K562 (cell line): ENCODE results near the gene MTERF4. TPM values are rescaled to one million over a fixed set of nuclear protein-coding genes. Genes with fewer than 3 reads are reported as not detected.

Experiments used
- DDX20 ChIP-seq: fragments of 450-650 bp; IDR thresholded peaks from 2 replicates; pipeline ENCODE4 v1.6.1; 2016; ENCODE audit warnings: missing genetic modification characterization, low read depth, mild to moderate bottlenecking, missing compliant biosample characterization, moderate library complexity
- FOXA1 ChIP-seq: fragments of 450-650 bp; IDR thresholded peaks from 2 replicates; pipeline ENCODE4 v1.6.1; 2016; ENCODE audit warnings: mild to moderate bottlenecking, borderline replicate concordance
- JUN ChIP-seq, 2 experiments: sonication (generic) in 1 of 2; formaldehyde crosslinking in 1 of 2; IDR thresholded peaks; 2 replicates each; pipeline versions ENCODE4 v1.6.1 to v1.8.0; 2012 to 2022; ENCODE audit warnings: borderline replicate concordance in 2 of 2, mild to moderate bottlenecking in 2 of 2, improper control_type of control experiment in 1 of 2, low read depth in 1 of 2, low read length in 1 of 2, missing genetic modification reagents in 1 of 2
- SMAD4 ChIP-seq: fragments of 250-450 bp; sonication (Bioruptor Pico); conservative IDR thresholded peaks from 2 replicates; pipeline ENCODE4 v1.8.0; 2021; ENCODE audit warnings: inconsistent platforms, mild to moderate bottlenecking, moderate library complexity
- ZKSCAN1 ChIP-seq: fragments of 150-350 bp; IDR thresholded peaks from 2 replicates; pipeline ENCODE4 v1.6.1; 2016; ENCODE audit warnings: low read depth, low read length
- ZNF175 ChIP-seq: fragments of 200-800 bp; sonication (Bioruptor generic); IDR thresholded peaks from 2 replicates; pipeline ENCODE4 v1.6.1; 2016; ENCODE audit warnings: low read depth, mild to moderate bottlenecking, missing genetic modification characterization, missing compliant biosample characterization
- ZNF324 ChIP-seq: fragments of 250-450 bp; sonication (Bioruptor Pico); IDR thresholded peaks from 2 replicates; pipeline ENCODE4 v1.4.0; 2020; ENCODE audit warnings: mild to moderate bottlenecking
- ZNF561 ChIP-seq: fragments of 450-650 bp; formaldehyde crosslinking; conservative IDR thresholded peaks from 2 replicates; pipeline ENCODE4 v1.4.0; 2020; ENCODE audit warnings: mild to moderate bottlenecking, moderate library complexity
- polyA plus RNA-seq, 8 experiments: library from polyadenylated mRNA; depleted of rRNA in 4 of 8; stranded (reverse) in 5 of 8; unstranded in 3 of 8; fragments of >200 nt; fragmentation: Nextera tagmentation in 2 of 8; fragmentation: Illumina TruSeq in 1 of 8; extraction: Ambion mirVana in 2 of 8; extraction: Trizol in 1 of 8; gene quantifications; 2 replicates each; pipeline versions ENCODE4 v1.2.1 to v1.2.3, GENCODE V29; 2011 to 2014; ENCODE audit warnings: inconsistent platforms in 1 of 8, missing spikeins in 1 of 8
- total RNA-seq, 7 experiments: library from RNA; depleted of rRNA in 6 of 7; stranded (reverse); fragments of >200 nt in 6 of 7; fragmentation: Illumina TruSeq in 2 of 7; extraction: Trizol in 2 of 7; gene quantifications; 2 replicates each; pipeline versions ENCODE4 v1.2.1 to v1.2.3, GENCODE V29; 2011 to 2021; ENCODE audit warnings: low replicate concordance in 1 of 7
- TF ChIP-seq, protein P1 (sequence below): fragments of 450-650 bp; IDR thresholded peaks from 2 replicates; pipeline ENCODE4 v1.6.1; 2016; ENCODE audit warnings: antibody characterized with exemption
- TF ChIP-seq, protein P2 (sequence below): fragments of 200-400 bp; formaldehyde crosslinking; IDR thresholded peaks from 2 replicates; pipeline ENCODE4 v1.6.1; 2017; ENCODE audit warnings: mild to moderate bottlenecking, low read depth, low read length, moderate library complexity
- TF ChIP-seq, protein P3 (sequence below), 2 experiments: fragments of 450-650 bp; formaldehyde crosslinking in 1 of 2; IDR thresholded peaks; 2 replicates each; pipeline versions ENCODE4 v1.4.0 to v1.6.1; 2014 to 2020; ENCODE audit warnings: mild to moderate bottlenecking in 2 of 2, borderline replicate concordance in 1 of 2, low read depth in 1 of 2
- TF ChIP-seq, protein P4 (sequence below): sonication (generic); formaldehyde crosslinking; IDR thresholded peaks from 2 replicates; pipeline ENCODE4 v1.8.1; 2022; ENCODE audit warnings: missing genetic modification reagents

MTERF4 gene
- total and polyA plus RNA-seq, 9 of the 15 experiments (the other 6 are each of a cell fraction or from before 2014, with no cell fraction given): 15.3 to 29.6 (median 21.2) TPM

DNA sequence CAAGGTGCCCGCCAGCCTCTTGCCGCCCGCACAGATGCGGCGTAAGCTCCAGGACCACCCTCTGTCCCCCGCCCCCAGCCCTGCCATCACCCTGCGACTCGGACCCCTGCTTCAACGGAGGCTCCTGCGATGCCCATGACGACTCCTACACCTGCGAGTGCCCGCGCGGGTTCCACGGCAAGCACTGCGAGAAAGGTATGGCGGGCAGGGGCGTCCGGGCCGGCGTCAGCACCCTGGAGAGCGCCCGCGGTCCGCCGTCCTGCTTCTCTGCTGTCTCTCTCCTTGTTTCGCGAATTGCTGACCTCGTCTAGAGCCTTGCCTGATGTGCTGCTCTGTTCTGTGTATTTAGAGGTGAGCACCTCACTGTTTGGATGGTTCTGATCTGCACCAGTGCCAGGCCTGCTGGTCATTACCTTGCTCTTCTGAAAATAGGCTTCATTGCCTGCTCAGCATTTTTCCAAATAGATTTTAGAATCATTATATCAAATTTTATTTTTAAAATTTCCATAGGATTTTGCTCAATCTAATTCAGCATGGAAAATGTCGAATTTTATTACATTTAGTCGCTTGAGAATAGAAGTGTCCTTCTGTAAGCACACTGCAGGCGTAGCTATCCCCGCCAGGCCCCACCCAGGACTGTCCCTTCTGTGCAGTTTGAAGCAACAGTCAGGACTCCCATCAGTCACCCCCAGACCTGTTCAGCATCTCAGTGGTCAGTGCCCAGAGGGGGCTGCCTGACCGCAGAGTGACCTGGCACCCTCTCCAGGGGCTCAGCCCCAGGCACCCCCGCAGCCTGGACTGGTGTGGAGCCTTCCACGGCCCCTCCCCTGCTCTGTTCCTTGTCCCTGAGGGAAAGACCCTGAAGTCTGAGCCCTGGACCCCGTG is 52.1 kb downstream of the MTERF4 start (continued):
- TF ChIP-seq, protein P1, sequence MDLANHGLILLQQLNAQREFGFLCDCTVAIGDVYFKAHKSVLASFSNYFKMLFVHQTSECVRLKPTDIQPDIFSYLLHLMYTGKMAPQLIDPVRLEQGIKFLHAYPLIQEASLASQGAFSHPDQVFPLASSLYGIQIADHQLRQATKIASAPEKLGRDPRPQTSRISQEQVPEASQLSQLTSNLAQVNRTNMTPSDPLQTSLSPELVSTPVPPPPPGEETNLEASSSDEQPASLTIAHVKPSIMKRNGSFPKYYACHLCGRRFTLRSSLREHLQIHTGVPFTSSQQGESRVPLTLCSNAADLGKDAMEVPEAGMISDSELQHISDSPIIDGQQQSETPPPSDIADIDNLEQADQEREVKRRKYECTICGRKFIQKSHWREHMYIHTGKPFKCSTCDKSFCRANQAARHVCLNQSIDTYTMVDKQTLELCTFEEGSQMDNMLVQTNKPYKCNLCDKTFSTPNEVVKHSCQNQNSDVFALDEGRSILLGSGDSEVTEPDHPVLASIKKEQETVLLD: no peak
- no peak for TF ChIP-seq FOXA1
- TF ChIP-seq ZKSCAN1: no peak
- TF ChIP-seq SMAD4 (CRISPR knock-in tag): no peak
- TF ChIP-seq, protein P2, sequence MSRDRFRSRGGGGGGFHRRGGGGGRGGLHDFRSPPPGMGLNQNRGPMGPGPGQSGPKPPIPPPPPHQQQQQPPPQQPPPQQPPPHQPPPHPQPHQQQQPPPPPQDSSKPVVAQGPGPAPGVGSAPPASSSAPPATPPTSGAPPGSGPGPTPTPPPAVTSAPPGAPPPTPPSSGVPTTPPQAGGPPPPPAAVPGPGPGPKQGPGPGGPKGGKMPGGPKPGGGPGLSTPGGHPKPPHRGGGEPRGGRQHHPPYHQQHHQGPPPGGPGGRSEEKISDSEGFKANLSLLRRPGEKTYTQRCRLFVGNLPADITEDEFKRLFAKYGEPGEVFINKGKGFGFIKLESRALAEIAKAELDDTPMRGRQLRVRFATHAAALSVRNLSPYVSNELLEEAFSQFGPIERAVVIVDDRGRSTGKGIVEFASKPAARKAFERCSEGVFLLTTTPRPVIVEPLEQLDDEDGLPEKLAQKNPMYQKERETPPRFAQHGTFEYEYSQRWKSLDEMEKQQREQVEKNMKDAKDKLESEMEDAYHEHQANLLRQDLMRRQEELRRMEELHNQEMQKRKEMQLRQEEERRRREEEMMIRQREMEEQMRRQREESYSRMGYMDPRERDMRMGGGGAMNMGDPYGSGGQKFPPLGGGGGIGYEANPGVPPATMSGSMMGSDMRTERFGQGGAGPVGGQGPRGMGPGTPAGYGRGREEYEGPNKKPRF: no peak
- no peak for TF ChIP-seq DDX20 (tag)
- TF ChIP-seq, protein P3, sequence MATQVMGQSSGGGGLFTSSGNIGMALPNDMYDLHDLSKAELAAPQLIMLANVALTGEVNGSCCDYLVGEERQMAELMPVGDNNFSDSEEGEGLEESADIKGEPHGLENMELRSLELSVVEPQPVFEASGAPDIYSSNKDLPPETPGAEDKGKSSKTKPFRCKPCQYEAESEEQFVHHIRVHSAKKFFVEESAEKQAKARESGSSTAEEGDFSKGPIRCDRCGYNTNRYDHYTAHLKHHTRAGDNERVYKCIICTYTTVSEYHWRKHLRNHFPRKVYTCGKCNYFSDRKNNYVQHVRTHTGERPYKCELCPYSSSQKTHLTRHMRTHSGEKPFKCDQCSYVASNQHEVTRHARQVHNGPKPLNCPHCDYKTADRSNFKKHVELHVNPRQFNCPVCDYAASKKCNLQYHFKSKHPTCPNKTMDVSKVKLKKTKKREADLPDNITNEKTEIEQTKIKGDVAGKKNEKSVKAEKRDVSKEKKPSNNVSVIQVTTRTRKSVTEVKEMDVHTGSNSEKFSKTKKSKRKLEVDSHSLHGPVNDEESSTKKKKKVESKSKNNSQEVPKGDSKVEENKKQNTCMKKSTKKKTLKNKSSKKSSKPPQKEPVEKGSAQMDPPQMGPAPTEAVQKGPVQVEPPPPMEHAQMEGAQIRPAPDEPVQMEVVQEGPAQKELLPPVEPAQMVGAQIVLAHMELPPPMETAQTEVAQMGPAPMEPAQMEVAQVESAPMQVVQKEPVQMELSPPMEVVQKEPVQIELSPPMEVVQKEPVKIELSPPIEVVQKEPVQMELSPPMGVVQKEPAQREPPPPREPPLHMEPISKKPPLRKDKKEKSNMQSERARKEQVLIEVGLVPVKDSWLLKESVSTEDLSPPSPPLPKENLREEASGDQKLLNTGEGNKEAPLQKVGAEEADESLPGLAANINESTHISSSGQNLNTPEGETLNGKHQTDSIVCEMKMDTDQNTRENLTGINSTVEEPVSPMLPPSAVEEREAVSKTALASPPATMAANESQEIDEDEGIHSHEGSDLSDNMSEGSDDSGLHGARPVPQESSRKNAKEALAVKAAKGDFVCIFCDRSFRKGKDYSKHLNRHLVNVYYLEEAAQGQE (IDR thresholded peaks at IDR 0.05; ENCODE audit: borderline replicate concordance): peak; percentile 98
- TF ChIP-seq, protein P3 (CRISPR knock-in tag; IDR thresholded peaks at IDR 0.05; ENCODE audit: low read depth): peak; percentile 95
- no peak for TF ChIP-seq JUN (IDR thresholded peaks at IDR 0.05; ENCODE audit: borderline replicate concordance, low read depth, low read length)
- TF ChIP-seq JUN (CRISPR knock-in tag; IDR thresholded peaks at IDR 0.05; ENCODE audit: borderline replicate concordance): 0 out of 2 replicates have a peak, but pooled peaks have one; percentile 26
- no peak for TF ChIP-seq ZNF175 (CRISPR knock-in tag)
- TF ChIP-seq, protein P4, sequence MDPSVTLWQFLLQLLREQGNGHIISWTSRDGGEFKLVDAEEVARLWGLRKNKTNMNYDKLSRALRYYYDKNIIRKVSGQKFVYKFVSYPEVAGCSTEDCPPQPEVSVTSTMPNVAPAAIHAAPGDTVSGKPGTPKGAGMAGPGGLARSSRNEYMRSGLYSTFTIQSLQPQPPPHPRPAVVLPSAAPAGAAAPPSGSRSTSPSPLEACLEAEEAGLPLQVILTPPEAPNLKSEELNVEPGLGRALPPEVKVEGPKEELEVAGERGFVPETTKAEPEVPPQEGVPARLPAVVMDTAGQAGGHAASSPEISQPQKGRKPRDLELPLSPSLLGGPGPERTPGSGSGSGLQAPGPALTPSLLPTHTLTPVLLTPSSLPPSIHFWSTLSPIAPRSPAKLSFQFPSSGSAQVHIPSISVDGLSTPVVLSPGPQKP: no peak
- TF ChIP-seq ZNF561 (CRISPR knock-in tag): no peak
- TF ChIP-seq ZNF324 (CRISPR knock-in tag): no peak
